Lung (tissue), 12 donors: ENCODE results near the gene OTOP3. TPM values are rescaled to one million over a fixed set of nuclear protein-coding genes. Genes with fewer than 3 reads are reported as not detected.

Experiments used
- ATAC-seq: fragments of 200-7000 bp; cut with Tn5 transposase; one replicate; pipeline ENCODE4 v1.9.1; 2020; ENCODE audit warnings: moderate number of reproducible peaks; ENCODE audit not compliant: insufficient read depth, low FRiP score
- DNase-seq, 3 donors: peaks; one replicate each; pipeline ENCODE4 v3.0.0-alpha.2; 2013 to 2017
- H3K27ac ChIP-seq, 2 donors: one replicate each; pipeline ENCODE4 v1.5.1; 2013; ENCODE audit warnings: mild to moderate bottlenecking in 2 of 2, moderate library complexity in 2 of 2, control low read depth in 1 of 2, inconsistent platforms in 1 of 2, low read depth in 1 of 2, low read length in 1 of 2
- H3K27me3 ChIP-seq, 3 donors: one replicate each; pipeline ENCODE4 v1.5.1; 2013; ENCODE audit warnings: low read length in 2 of 3; ENCODE audit not compliant: control insufficient read depth in 3 of 3, insufficient read depth in 3 of 3
- H3K36me3 ChIP-seq, 4 donors: one replicate each; pipeline ENCODE4 v1.5.1; 2013; ENCODE audit warnings: low read length in 4 of 4, mild to moderate bottlenecking in 1 of 4, moderate library complexity in 1 of 4; ENCODE audit not compliant: control insufficient read depth in 4 of 4, insufficient read depth in 4 of 4
- H3K4me1 ChIP-seq, 5 donors: one replicate each; pipeline ENCODE4 v1.5.1; 2013; ENCODE audit warnings: low read length in 5 of 5, mild to moderate bottlenecking in 2 of 5, moderate library complexity in 1 of 5; ENCODE audit not compliant: control insufficient read depth in 5 of 5, insufficient read depth in 5 of 5
- H3K4me3 ChIP-seq: one replicate; pipeline ENCODE4 v1.5.1; 2013; ENCODE audit warnings: mild to moderate bottlenecking, control low read depth, moderate library complexity
- H3K9ac ChIP-seq, 2 donors: one replicate each; pipeline ENCODE4 v1.5.1; 2013; ENCODE audit warnings: low read length in 2 of 2, control low read depth in 1 of 2; ENCODE audit not compliant: insufficient read depth in 1 of 2
- H3K9me3 ChIP-seq, 4 donors: one replicate each; pipeline ENCODE4 v1.5.1; 2013; ENCODE audit warnings: low read length in 3 of 4, mild to moderate bottlenecking in 1 of 4, moderate library complexity in 1 of 4; ENCODE audit not compliant: control insufficient read depth in 4 of 4, insufficient read depth in 3 of 4
- CTCF ChIP-seq: IDR thresholded peaks from 2 replicates; pipeline ENCODE4 v1.5.1; 2012; ENCODE audit warnings: mild to moderate bottlenecking; ENCODE audit errors: control extremely low read depth, extremely low read depth
- WGBS, 2 donors: extraction: QIAGEN DNeasy Blood & Tissue Kit; methylation state at CpG; one replicate each; pipeline ENCODE4 v1.1.7; 2013; 5-methylcytosine and 5-hydroxymethylcytosine counted together
- polyA plus RNA-seq, 2 donors: library from polyadenylated mRNA; stranded (reverse); fragments of 200-250 nt; gene quantifications; one replicate each; pipeline ENCODE4 v1.2.1, GENCODE V29; 2013
- total RNA-seq, 2 donors: library from RNA; depleted of rRNA in 1 of 2; stranded (reverse); fragments of >200 nt in 1 of 2; gene quantifications; one replicate each; pipeline ENCODE4 v1.2.1, GENCODE V29; 2014 to 2021
- donor health status: control.
- donor health status: control.
- donor health status: Bipolar disorder and iron deficiency.
- donor health status: healthy.
- donor health status: DM: yes; HTN: yes; CAD: no.

Gene OTOP3
- total and polyA plus RNA-seq, 4 donors, result not detected

- Histone ChIP-seq H3K9me3 (no peaks in the 10 kb centered on the region), H3K36me3 (no peaks in the 10 kb centered on the region), H3K27ac (no peak within 1 kb of the TSS), H3K27me3 (peaks cover 0 to 59% (median 59%) of the 10 kb centered on the region in 3 donors), H3K4me1 (peaks cover 0 to 16% (median 3%) of the 10 kb centered on the region in 5 donors), H3K4me3 (no peak within 1 kb of the TSS), H3K9ac (no peak within 1 kb of the TSS)
- ATAC-seq (no peak), DNase-seq (no peak)
- TF ChIP-seq CTCF, result no peak
- WGBS, 2 donors, result 3 to 4% methylated on average over 54 of the region's 54 CpGs
Measured at GRCh38 chr17:74924250-74924948, 11.3 kb upstream of the OTOP3 start, which contains the start of gene OTOP2. Gene OTOP2 (plus strand): TSS chr17:74924273. CDS start chr17:74924633, 360 bp downstream.

- no peak for DNase-seq
- no peaks in the 10 kb centered on the region for H3K9me3 ChIP-seq
- H3K4me3 ChIP-seq, result no peak overlapping the region
- peaks cover 0 to 58% (median 56%) of the 10 kb centered on the region in 3 donors for H3K27me3 ChIP-seq
- TF ChIP-seq CTCF, result no peak
- ATAC-seq, result no peak
- 73 to 81% methylated on average over 3 of the region's 3 CpGs for WGBS, 2 donors
- H3K4me1 ChIP-seq, result peaks cover 0 to 16% (median 3%) of the 10 kb centered on the region in 5 donors
- H3K27ac ChIP-seq, result no peak overlapping the region
- no peaks in the 10 kb centered on the region for H3K36me3 ChIP-seq
- no peak overlapping the region for H3K9ac ChIP-seq
Measured at GRCh38 chr17:74925242-74925641, 10.5 kb upstream of the OTOP3 start.

GRCh38 chr17:74928786-74929185 lies 6.9 kb upstream of the OTOP3 start:
- Histone ChIP-seq H3K27me3 (peaks cover 0 to 62% (median 49%) of the 10 kb centered on the region in 3 donors), H3K9ac (no peak overlapping the region), H3K4me1 (peaks cover 0 to 4% (median 0%) of the 10 kb centered on the region in 5 donors), H3K4me3 (no peak overlapping the region), H3K9me3 (no peaks in the 10 kb centered on the region), H3K27ac (no peak overlapping the region), H3K36me3 (no peaks in the 10 kb centered on the region)
- no peak for ATAC-seq
- 77 to 84% methylated on average over 6 of the region's 6 CpGs for WGBS, 2 donors
- TF ChIP-seq CTCF, result no peak
- no peak for DNase-seq
